Measurements from ENCODE around the gene PNMA6F. TPM values are rescaled to one million over a fixed set of nuclear protein-coding genes. Genes with fewer than 3 reads are reported as not detected.

Gene PNMA6F
- total and polyA plus RNA-seq, 2 of the 8 experiments (the other 6 are each of a cell fraction or from before 2014, with no cell fraction given) = 0.12 to 0.22 TPM

DNA sequence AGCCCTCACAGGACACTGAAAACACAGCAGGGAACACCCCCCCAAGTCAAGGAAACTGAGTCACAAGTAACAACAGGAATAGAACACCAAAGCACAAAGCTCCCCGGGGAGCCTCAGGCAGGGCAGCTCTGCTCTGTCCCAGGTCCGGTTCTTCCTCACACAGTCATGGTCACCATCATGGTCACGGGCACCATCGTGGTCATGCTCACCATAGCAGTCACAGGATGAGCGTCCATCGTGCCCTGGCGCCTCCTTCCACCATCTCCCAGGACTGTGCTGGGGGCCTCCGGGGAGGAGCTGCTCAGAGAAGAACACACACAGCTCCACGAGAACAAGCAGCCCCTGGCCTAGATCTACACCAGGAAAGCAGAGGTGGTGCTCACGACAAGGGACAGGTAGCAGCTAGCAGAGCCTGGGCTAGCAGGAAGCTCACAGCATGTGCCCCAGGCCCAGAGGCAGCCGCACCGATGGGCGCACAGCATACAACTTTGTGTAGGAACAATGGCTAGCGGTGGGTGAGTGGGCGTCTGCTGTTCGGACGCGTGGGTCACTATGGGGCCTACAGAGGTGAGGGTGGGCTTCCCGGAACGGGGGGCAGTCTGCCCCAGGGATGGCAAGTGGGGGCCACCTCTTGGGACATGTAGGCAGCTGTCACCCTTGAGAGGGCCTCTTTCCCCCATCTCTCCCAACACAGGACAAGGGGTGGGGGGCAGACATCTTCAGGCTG, 3.4 kb downstream of the PNMA6F start:
- H2BK5ac ChIP-seq (ENCODE audit: low read depth, low read length) = no peak overlapping the region
- no peak overlapping the region for H3K4ac ChIP-seq (replicated peaks; ENCODE audit: insufficient read length, low read depth, low read length)
- no peak overlapping the region for H3K4me3 ChIP-seq (ENCODE audit: extremely low read depth in 1 of 4, insufficient read depth in 2 of 4, low read depth in 3 of 4, low read length in 4 of 4)
- no peak overlapping the region for H3K18ac ChIP-seq (ENCODE audit: extremely low read depth, low read length)
- H2BK15ac ChIP-seq (ENCODE audit: low read length) = no peak overlapping the region
- FAIRE-seq = no peak
- H3K79me1 ChIP-seq (ENCODE audit: low read depth, low read length) = no peaks in the 10 kb centered on the region
- no peak overlapping the region for H4K91ac ChIP-seq (replicated peaks; ENCODE audit: insufficient read length, low read length)
- H3K23ac ChIP-seq (ENCODE audit: insufficient read length) = no peak overlapping the region
- peaks cover 0 to 4% (median 3%) of the 10 kb centered on the region in 4 experiments; a peak in 6 of 7 replicates for H3K4me1 ChIP-seq (replicated peaks in 1 of 4; ENCODE audit: control insufficient read depth in 3 of 4, insufficient read depth in 4 of 4, low read length in 3 of 4)
- H2AFZ ChIP-seq (ENCODE audit: low read length) = no peak overlapping the region
- H3K23me2 ChIP-seq (ENCODE audit: low read depth, low read length) = no peaks in the 10 kb centered on the region; the same call in 1 of the 2 replicates
- no peak for DNase-seq (ENCODE audit: low read depth in 1 of 2, low spot score in 2 of 2)
- H4K20me1 ChIP-seq (replicated peaks in 1 of 2; ENCODE audit: control insufficient read depth in 1 of 2, insufficient read depth in 2 of 2, low read length in 2 of 2) = no peaks in the 10 kb centered on the region
- no peaks in the 10 kb centered on the region for H3K36me3 ChIP-seq (ENCODE audit: control insufficient read depth in 2 of 4, insufficient read depth in 4 of 4, low read length in 3 of 4)
- no peaks in the 10 kb centered on the region for H3K79me2 ChIP-seq (ENCODE audit: control insufficient read depth in 1 of 2, insufficient read depth in 2 of 2, low read length in 2 of 2)
- H2BK120ac ChIP-seq (replicated peaks; ENCODE audit: low read depth, low read length) = no peak overlapping the region
- no peak overlapping the region for H4K8ac ChIP-seq (ENCODE audit: extremely low read depth, insufficient read depth, low read length)
- peaks cover 0 to 11% (median 9%) of the 10 kb centered on the region in 4 experiments; a peak in 5 of 7 replicates for H3K27me3 ChIP-seq (replicated peaks in 1 of 4; ENCODE audit: control insufficient read depth in 3 of 4, extremely low read depth in 1 of 4, insufficient read depth in 3 of 4, low read length in 3 of 4)
- POLR2A ChIA-PET (ENCODE audit: partially characterized antibody) = no interaction called here
- H2AK5ac ChIP-seq (ENCODE audit: low read depth, low read length) = no peak overlapping the region
- no peak overlapping the region for H4K5ac ChIP-seq (ENCODE audit: insufficient read length, low read depth, low read length)
- no peak overlapping the region for H3K27ac ChIP-seq (ENCODE audit: low read depth, low read length)
- no peak overlapping the region for H2BK12ac ChIP-seq (ENCODE audit: low read depth, low read length)
- H3K9me3 ChIP-seq (ENCODE audit: insufficient read depth in 2 of 2, low read depth in 1 of 2, low read length in 1 of 2) = no peaks in the 10 kb centered on the region
- H2BK20ac ChIP-seq (ENCODE audit: low read length) = no peak overlapping the region
- WGBS, 2 experiments (ENCODE audit: extremely low coverage in 1 of 2, insufficient coverage in 1 of 2, insufficient read length in 1 of 2, insufficient replicate concordance in 2 of 2, low coverage in 1 of 2, low lambda C conversion rate in 2 of 2, missing lambda C conversion rate in 1 of 2) = 100% methylated on average over 2 of the region's 20 CpGs; no CpG with 5 or more reads in 1 of the 2 experiments
- CTCF ChIA-PET (ENCODE audit: partially characterized antibody) = no interaction called here
- no peak overlapping the region for H3K56ac ChIP-seq (replicated peaks; ENCODE audit: insufficient read length, low read depth, low read length)
- no peak overlapping the region for H3K4me2 ChIP-seq (ENCODE audit: insufficient read depth in 1 of 2, low read depth in 2 of 2, low read length in 2 of 2)
- H3K14ac ChIP-seq (ENCODE audit: insufficient read length) = no peak overlapping the region
- H3K9ac ChIP-seq (replicated peaks in 1 of 4; ENCODE audit: extremely low read depth in 1 of 4, low read depth in 3 of 4, low read length in 3 of 4) = no peak overlapping the region
- TF ChIP-seq SAP30 (IDR thresholded peaks at IDR 0.05; ENCODE audit: insufficient read depth, insufficient replicate concordance, low read length) (no peak), SP4 (IDR thresholded peaks at IDR 0.05; ENCODE audit: low read length) (no peak), SRF (IDR thresholded peaks at IDR 0.05; ENCODE audit: low read depth, low read length) (no peak), PHF8 (conservative IDR thresholded peaks at IDR 0.05; ENCODE audit: low read depth, low read length) (no peak), SIX5 (IDR thresholded peaks at IDR 0.05; ENCODE audit: low read depth, low read length) (no peak), JUND (IDR thresholded peaks at IDR 0.05; ENCODE audit: low read length) (no peak), EZH2 (IDR thresholded peaks at IDR 0.05; ENCODE audit: low read depth, low read length, severe bottlenecking) (no peak), CBX8 (IDR thresholded peaks at IDR 0.05; ENCODE audit: borderline replicate concordance, low read depth, low read length) (no peak)
- TF ChIP-seq, protein P1, sequence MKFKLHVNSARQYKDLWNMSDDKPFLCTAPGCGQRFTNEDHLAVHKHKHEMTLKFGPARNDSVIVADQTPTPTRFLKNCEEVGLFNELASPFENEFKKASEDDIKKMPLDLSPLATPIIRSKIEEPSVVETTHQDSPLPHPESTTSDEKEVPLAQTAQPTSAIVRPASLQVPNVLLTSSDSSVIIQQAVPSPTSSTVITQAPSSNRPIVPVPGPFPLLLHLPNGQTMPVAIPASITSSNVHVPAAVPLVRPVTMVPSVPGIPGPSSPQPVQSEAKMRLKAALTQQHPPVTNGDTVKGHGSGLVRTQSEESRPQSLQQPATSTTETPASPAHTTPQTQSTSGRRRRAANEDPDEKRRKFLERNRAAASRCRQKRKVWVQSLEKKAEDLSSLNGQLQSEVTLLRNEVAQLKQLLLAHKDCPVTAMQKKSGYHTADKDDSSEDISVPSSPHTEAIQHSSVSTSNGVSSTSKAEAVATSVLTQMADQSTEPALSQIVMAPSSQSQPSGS (IDR thresholded peaks at IDR 0.05; ENCODE audit: low read length) = no peak
- TF ChIP-seq, protein P2, sequence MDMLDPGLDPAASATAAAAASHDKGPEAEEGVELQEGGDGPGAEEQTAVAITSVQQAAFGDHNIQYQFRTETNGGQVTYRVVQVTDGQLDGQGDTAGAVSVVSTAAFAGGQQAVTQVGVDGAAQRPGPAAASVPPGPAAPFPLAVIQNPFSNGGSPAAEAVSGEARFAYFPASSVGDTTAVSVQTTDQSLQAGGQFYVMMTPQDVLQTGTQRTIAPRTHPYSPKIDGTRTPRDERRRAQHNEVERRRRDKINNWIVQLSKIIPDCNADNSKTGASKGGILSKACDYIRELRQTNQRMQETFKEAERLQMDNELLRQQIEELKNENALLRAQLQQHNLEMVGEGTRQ (IDR thresholded peaks at IDR 0.05; ENCODE audit: low read length) = no peak

All from H1 (cell line).